Psoas muscle (tissue), 8 donors: ENCODE data around the gene ZNF500. TPM values are rescaled to one million over a fixed set of nuclear protein-coding genes. Genes with fewer than 3 reads are reported as not detected.

Experiments
- ATAC-seq, 4 donors: fragments of 200-7000 bp; cut with Tn5 transposase; one replicate each; pipeline ENCODE4 v1.9.1; 2020; ENCODE audit warnings: moderate library complexity in 3 of 4, mild to moderate bottlenecking in 2 of 4
- DNase-seq, 2 donors: peaks; one replicate each; pipeline ENCODE4 v3.0.0-alpha.2; 2020
- H3K27ac ChIP-seq: fragments of 200-600 bp; one replicate; pipeline ENCODE4 v1.8.0; 2022
- H3K27me3 ChIP-seq, 3 donors: fragments of 200-600 bp in 1 of 3; one replicate each; pipeline versions ENCODE4 v1.6.1 to v1.8.0; 2013 to 2022; ENCODE audit warnings: low read length in 2 of 3, mild to moderate bottlenecking in 2 of 3, moderate library complexity in 1 of 3; ENCODE audit not compliant: insufficient read depth in 3 of 3
- H3K36me3 ChIP-seq, 2 donors: fragments of 200-600 bp in 1 of 2; one replicate each; pipeline versions ENCODE4 v1.6.1 to v1.8.0; 2013 to 2022; ENCODE audit warnings: low read depth in 1 of 2, mild to moderate bottlenecking in 1 of 2, moderate library complexity in 1 of 2; ENCODE audit not compliant: insufficient read depth in 1 of 2
- H3K4me1 ChIP-seq: fragments of 200-600 bp; one replicate; pipeline ENCODE4 v1.8.0; 2022
- H3K4me3 ChIP-seq: fragments of 200-600 bp; one replicate; pipeline ENCODE4 v1.8.0; 2022; ENCODE audit warnings: mild to moderate bottlenecking
- H3K9me3 ChIP-seq: fragments of 200-600 bp; one replicate; pipeline ENCODE4 v1.8.0; 2022
- CTCF ChIP-seq: fragments of 200-600 bp; IDR thresholded peaks from one replicate; pipeline ENCODE4 v1.8.0; 2022; ENCODE audit warnings: antibody characterized with exemption
- WGBS, 3 donors: extraction: QIAGEN DNeasy Blood & Tissue Kit; methylation state at CpG; one replicate each; pipeline versions ENCODE4 v1.1.6 to v1.1.7; 2013; 5-methylcytosine and 5-hydroxymethylcytosine counted together
- intact Hi-C, 2 donors: fragments of 100-400 bp; cut with DNase I; formaldehyde crosslinking; loops; one replicate each; pipeline versions ENCODE4 v1.11.0 to v1.14.2; 2022
- polyA plus RNA-seq, 3 donors: library from polyadenylated mRNA; stranded (reverse); fragments of 200-250 nt; gene quantifications; one replicate each; pipeline ENCODE4 v1.2.3, GENCODE V29; 2013
- total RNA-seq, 4 donors: library from RNA; stranded (reverse); fragmentation: NEBNext Ultra II Directional in 2 of 4; extraction: Animal tissue kit (Norgen Biotek cat#: 25700) in 2 of 4; gene quantifications; one replicate each; pipeline versions ENCODE4 v1.2.1 to v1.2.4, GENCODE V29; 2021 to 2023
- donor health status: healthy with polysubstance abuse.
- donor health status: DM: no; HTN: no; CAD: no; lungs with moderate emphysema.
- donor health status: Bipolar disorder and iron deficiency.
- donor health status: healthy.
- donor health status: DM: yes; HTN: yes; CAD: no.
- donor health status: DM: no; HTN: no; CAD: no.
- donor health status: DM: no; HTN: no; CAD: no.
- donor health status: DM: yes; HTN: yes; CAD: no.

The ZNF500 gene
- total and polyA plus RNA-seq, 7 donors: 3.7 to 8.9 (median 7.0) TPM

DNA sequence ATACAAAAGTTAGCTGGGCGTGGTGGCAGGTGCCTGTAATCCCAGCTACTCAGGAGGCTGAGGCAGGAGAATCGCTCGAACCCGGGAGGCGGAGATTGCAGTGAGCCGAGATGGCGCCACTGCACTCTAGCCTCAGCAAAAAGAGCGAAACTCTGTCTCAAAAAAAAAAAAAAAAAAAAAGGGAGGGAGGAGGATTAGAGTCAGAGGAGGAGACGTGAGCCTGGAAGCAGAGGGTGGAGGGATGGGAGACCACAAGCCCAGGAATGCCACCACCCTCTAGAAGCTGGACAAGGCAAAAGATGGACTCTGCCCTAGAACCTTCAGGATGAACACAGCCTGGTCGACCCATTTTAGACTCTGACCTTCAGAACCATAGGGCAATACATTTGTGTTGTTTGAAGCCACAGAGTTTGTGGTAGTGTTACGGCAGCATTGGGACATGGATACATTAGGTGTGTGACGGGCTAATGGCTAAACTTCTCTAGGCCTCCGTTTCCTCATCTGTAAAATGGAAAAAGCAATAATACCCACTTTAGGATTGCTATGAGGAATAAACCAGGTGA is 26.1 kb upstream of the ZNF500 start:
- WGBS, 3 donors: 62 to 67% (median 67%) methylated on average over 13 of the region's 13 CpGs
- no peaks in the 10 kb centered on the region for H3K27me3 ChIP-seq

GRCh38 chr16:4790871-4791270 is 23.9 kb upstream of the ZNF500 start:
- Histone ChIP-seq H3K36me3 (no peaks in the 10 kb centered on the region), H3K4me3 (no peak overlapping the region), H3K27ac (no peak overlapping the region), H3K4me1 (no peaks in the 10 kb centered on the region), H3K9me3 (no peaks in the 10 kb centered on the region), H3K27me3 (no peaks in the 10 kb centered on the region)
- WGBS, 3 donors: 60 to 62% (median 61%) methylated on average over 10 of the region's 10 CpGs
- TF ChIP-seq CTCF: no peak
- ATAC-seq (no peak), DNase-seq (no peak)
- intact Hi-C loops: no loop called here

More for the DNA sequence above, 26.1 kb upstream of the ZNF500 start:
- Histone ChIP-seq H3K9me3 (no peaks in the 10 kb centered on the region), H3K4me3 (no peak overlapping the region), H3K4me1 (no peaks in the 10 kb centered on the region), H3K27ac (no peak overlapping the region), H3K36me3 (peaks cover 0 to 13% of the 10 kb centered on the region in 2 donors)
- TF ChIP-seq CTCF: no peak
- DNase-seq (no peak), ATAC-seq (no peak)
- intact Hi-C loops: no loop called here

DNA sequence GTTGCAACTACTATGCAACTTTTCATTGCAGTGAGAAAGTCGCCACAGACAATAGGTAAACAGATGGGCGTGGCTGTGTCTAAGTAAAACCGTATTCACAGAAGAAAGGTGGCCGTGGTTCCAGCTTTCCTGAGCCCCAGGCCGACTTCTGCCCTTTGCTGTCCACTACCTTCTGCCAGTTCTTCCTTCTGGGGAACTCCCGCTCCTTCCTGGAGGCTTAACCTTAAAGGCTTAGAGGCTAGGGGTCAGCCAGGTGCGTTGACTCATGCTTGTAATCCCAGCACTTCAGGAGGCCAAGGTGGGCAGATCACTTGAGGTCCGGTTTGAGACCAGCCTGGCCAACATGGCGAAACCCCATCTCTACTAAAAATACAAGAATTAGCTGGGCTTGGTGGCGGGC is 23.3 kb upstream of the ZNF500 start:
- H3K4me1 ChIP-seq: no peaks in the 10 kb centered on the region
- no peak overlapping the region for H3K27ac ChIP-seq
- DNase-seq: no peak
- H3K4me3 ChIP-seq: no peak overlapping the region
- no peak for TF ChIP-seq CTCF
- no peaks in the 10 kb centered on the region for H3K36me3 ChIP-seq
- intact Hi-C loops: no loop called here
- WGBS, 3 donors: 76 to 82% (median 80%) methylated on average over 10 of the region's 10 CpGs
- H3K27me3 ChIP-seq: no peaks in the 10 kb centered on the region
- ATAC-seq: no peak
- no peaks in the 10 kb centered on the region for H3K9me3 ChIP-seq

DNA sequence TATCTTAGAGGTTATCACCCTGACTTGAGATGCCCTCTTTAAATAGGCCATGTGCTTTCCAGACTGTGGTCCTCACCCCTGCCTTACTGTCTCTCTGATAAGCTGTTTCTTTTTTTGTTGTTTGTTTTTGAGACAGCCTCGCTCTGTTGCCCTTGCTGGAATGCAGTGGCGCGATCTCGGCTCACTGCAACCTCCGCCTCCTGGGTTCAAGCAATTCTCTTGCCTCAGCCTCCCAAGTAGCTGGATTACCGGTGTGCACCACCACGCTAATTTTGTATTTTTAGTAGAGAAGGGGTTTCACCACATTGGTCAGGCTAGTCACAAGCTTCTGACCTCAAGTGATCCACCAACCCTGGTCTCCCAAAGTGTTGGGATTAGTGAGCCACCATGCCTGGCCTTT is 21.9 kb upstream of the ZNF500 start:
- H3K27me3 ChIP-seq: no peaks in the 10 kb centered on the region
- no peak overlapping the region for H3K27ac ChIP-seq
- no peaks in the 10 kb centered on the region for H3K9me3 ChIP-seq
- DNase-seq (no peak), ATAC-seq (no peak)
- H3K4me1 ChIP-seq: no peaks in the 10 kb centered on the region
- H3K4me3 ChIP-seq: no peak overlapping the region
- WGBS, 3 donors: 90 to 92% (median 91%) methylated on average over 7 of the region's 7 CpGs
- intact Hi-C loops: no loop called here
- TF ChIP-seq CTCF: no peak
- no peaks in the 10 kb centered on the region for H3K36me3 ChIP-seq

DNA sequence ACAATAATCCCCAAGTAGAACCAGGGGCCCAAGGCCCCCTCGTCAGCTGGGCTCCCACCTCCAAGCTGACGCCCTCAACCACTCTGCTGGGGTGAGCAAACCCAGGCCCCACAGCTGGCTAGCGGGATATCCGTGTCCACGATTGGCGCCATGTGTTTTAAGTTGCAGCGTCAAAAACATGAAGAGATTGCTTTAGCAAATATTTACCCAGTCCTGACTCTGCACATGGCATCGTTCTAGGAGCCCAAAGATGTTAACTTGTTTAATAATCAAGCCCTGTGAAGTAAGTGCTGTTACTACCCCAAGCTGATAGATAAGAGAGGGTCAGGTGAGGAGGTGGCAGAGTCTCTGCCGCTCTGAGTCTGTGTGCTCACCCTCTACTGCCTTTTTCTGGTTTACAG is 21.5 kb upstream of the ZNF500 start:
- DNase-seq: no peak
- no peak for TF ChIP-seq CTCF

More for the DNA sequence above, 21.5 kb upstream of the ZNF500 start:
- Histone ChIP-seq H3K4me1 (no peaks in the 10 kb centered on the region), H3K27me3 (no peaks in the 10 kb centered on the region), H3K4me3 (no peak overlapping the region), H3K9me3 (no peaks in the 10 kb centered on the region), H3K36me3 (no peaks in the 10 kb centered on the region), H3K27ac (no peak overlapping the region)
- 57 to 70% (median 58%) methylated on average over 9 of the region's 9 CpGs for WGBS, 3 donors
- intact Hi-C loops: no loop called here
- no peak for ATAC-seq
